DND-41 (cell line): Measurements from ENCODE around the gene BBS9.

ENCODE experiments used
- ATAC-seq: fragments of 200-7000 bp; cut with Tn5 transposase; 3 replicates; pipeline ENCODE4 v1.9.1; 2021; ENCODE audit warnings: low read depth; ENCODE audit not compliant: insufficient read depth
- DNase-seq: peaks from one replicate; pipeline ENCODE4 v3.0.0-alpha.2; 2020
- H2AFZ ChIP-seq: 2 replicates; pipeline ENCODE4 v1.6.0; 2012; ENCODE audit warnings: low read depth, low read length
- H3K27ac ChIP-seq: 2 replicates; pipeline ENCODE4 v1.5.1; 2012; ENCODE audit warnings: low read length, inconsistent platforms
- H3K27me3 ChIP-seq: fragments of 200-600 bp; sonication (generic); 2 replicates; pipeline ENCODE4 v1.6.0; 2012; ENCODE audit warnings: low read length, mild to moderate bottlenecking, inconsistent platforms; ENCODE audit not compliant: insufficient read depth, poor library complexity
- H3K36me3 ChIP-seq: 2 replicates; pipeline ENCODE4 v1.5.1; 2012; ENCODE audit warnings: low read length, inconsistent platforms; ENCODE audit not compliant: insufficient read depth
- H3K4me1 ChIP-seq: 2 replicates; pipeline ENCODE4 v1.5.1; 2012; ENCODE audit warnings: mild to moderate bottlenecking, low read length; ENCODE audit not compliant: insufficient read depth
- H3K4me2 ChIP-seq: 2 replicates; pipeline ENCODE4 v1.6.0; 2012; ENCODE audit warnings: mild to moderate bottlenecking, moderate library complexity, low read length, inconsistent platforms; ENCODE audit not compliant: insufficient read depth
- H3K4me3 ChIP-seq, 2 experiments: fragments of 200-600 bp in 1 of 2; shearing (Covaris generic) in 1 of 2; 2 replicates each; pipeline ENCODE4 v1.5.1; 2012 to 2016; ENCODE audit warnings: inconsistent platforms in 2 of 2, low read length in 2 of 2, mild to moderate bottlenecking in 2 of 2, low read depth in 1 of 2, moderate library complexity in 1 of 2
- H3K79me2 ChIP-seq: 2 replicates; pipeline ENCODE4 v1.6.0; 2012; ENCODE audit warnings: low read length, inconsistent platforms; ENCODE audit not compliant: insufficient read depth
- H3K9ac ChIP-seq: 2 replicates; pipeline ENCODE4 v1.6.0; 2012; ENCODE audit warnings: low read depth, mild to moderate bottlenecking, inconsistent platforms, low read length, moderate library complexity
- H3K9me3 ChIP-seq: 2 replicates; pipeline ENCODE4 v1.5.1; 2012; ENCODE audit warnings: low read length, moderate library complexity, mild to moderate bottlenecking, inconsistent platforms; ENCODE audit not compliant: insufficient read depth, severe bottlenecking
- H4K20me1 ChIP-seq: 2 replicates; pipeline ENCODE4 v1.6.0; 2012; ENCODE audit warnings: low read length; ENCODE audit not compliant: insufficient read depth
- CTCF ChIP-seq: IDR thresholded peaks from 2 replicates; pipeline ENCODE4 v1.5.1; 2012; ENCODE audit warnings: borderline replicate concordance, low read length, moderate library complexity, mild to moderate bottlenecking; ENCODE audit not compliant: poor library complexity, severe bottlenecking; ENCODE audit errors: extremely low read depth
- EZH2 ChIP-seq: IDR thresholded peaks from 3 replicates; pipeline ENCODE4 v1.6.1; 2012; ENCODE audit warnings: borderline replicate concordance, low read depth, mild to moderate bottlenecking, moderate library complexity, low read length, inconsistent platforms; ENCODE audit not compliant: severe bottlenecking

The BBS9 gene

GRCh38 chr7:33604056-33604455 is 474.7 kb downstream of the BBS9 start:
- ATAC-seq: no peak
- H4K20me1 ChIP-seq: no peaks in the 10 kb centered on the region
- no peak overlapping the region for H3K9ac ChIP-seq
- no peak overlapping the region for H2AFZ ChIP-seq
- no peaks in the 10 kb centered on the region for H3K9me3 ChIP-seq
- TF ChIP-seq CTCF (no peak), EZH2 (no peak)
- no peak for DNase-seq
- no peaks in the 10 kb centered on the region for H3K27me3 ChIP-seq
- no peaks in the 10 kb centered on the region for H3K79me2 ChIP-seq
- H3K27ac ChIP-seq: no peak overlapping the region
- no peak overlapping the region for H3K4me3 ChIP-seq
- H3K36me3 ChIP-seq: no peaks in the 10 kb centered on the region
- no peaks in the 10 kb centered on the region for H3K4me1 ChIP-seq
- no peak overlapping the region for H3K4me2 ChIP-seq

GRCh38 chr7:33610918-33611317 is 481.6 kb downstream of the BBS9 start:
- Histone ChIP-seq H3K27me3 (no peaks in the 10 kb centered on the region), H3K36me3 (no peaks in the 10 kb centered on the region), H3K27ac (no peak overlapping the region), H2AFZ (no peak overlapping the region), H3K9ac (no peak overlapping the region), H3K4me1 (no peaks in the 10 kb centered on the region), H3K4me2 (no peak overlapping the region), H3K79me2 (no peaks in the 10 kb centered on the region), H3K4me3 (no peak overlapping the region), H3K9me3 (no peaks in the 10 kb centered on the region), H4K20me1 (no peaks in the 10 kb centered on the region)
- ATAC-seq: no peak
- DNase-seq: no peak
- TF ChIP-seq EZH2 (no peak), CTCF (no peak)

GRCh38 chr7:33612442-33612841 is 483.1 kb downstream of the BBS9 start:
- H3K79me2 ChIP-seq: no peaks in the 10 kb centered on the region
- no peak for ATAC-seq
- no peak overlapping the region for H3K9ac ChIP-seq
- TF ChIP-seq EZH2 (no peak), CTCF (no peak)
- H3K27ac ChIP-seq: no peak overlapping the region
- no peaks in the 10 kb centered on the region for H4K20me1 ChIP-seq
- no peaks in the 10 kb centered on the region for H3K27me3 ChIP-seq
- H3K9me3 ChIP-seq: no peaks in the 10 kb centered on the region
- no peak for DNase-seq
- no peak overlapping the region for H2AFZ ChIP-seq
- H3K4me2 ChIP-seq: no peak overlapping the region
- H3K36me3 ChIP-seq: no peaks in the 10 kb centered on the region
- H3K4me1 ChIP-seq: no peaks in the 10 kb centered on the region
- no peak overlapping the region for H3K4me3 ChIP-seq
